Aorta (tissue), 5 donors: Measurements from ENCODE around the gene PLD4. TPM values are rescaled to one million over a fixed set of nuclear protein-coding genes. Genes with fewer than 3 reads are reported as not detected.

ENCODE experiments used
- ATAC-seq: fragments of 200-7000 bp; cut with Tn5 transposase; one replicate; pipeline ENCODE4 v1.9.1; 2022; ENCODE audit warnings: moderate library complexity; ENCODE audit not compliant: low FRiP score
- DNase-seq, 2 donors: peaks; one replicate each; pipeline ENCODE4 v3.0.0-alpha.2; 2020
- H3K27ac ChIP-seq, 2 donors: one replicate each; pipeline ENCODE4 v1.5.1; 2013; ENCODE audit warnings: low read length in 2 of 2, mild to moderate bottlenecking in 2 of 2, moderate library complexity in 2 of 2, control low read depth in 1 of 2, inconsistent platforms in 1 of 2, low read depth in 1 of 2
- H3K27me3 ChIP-seq, 2 donors: one replicate each; pipeline ENCODE4 v1.6.1; 2013; ENCODE audit warnings: control low read depth in 1 of 2, low read length in 1 of 2, mild to moderate bottlenecking in 1 of 2, moderate library complexity in 1 of 2; ENCODE audit not compliant: insufficient read depth in 2 of 2, control insufficient read depth in 1 of 2
- H3K36me3 ChIP-seq, 2 donors: one replicate each; pipeline ENCODE4 v1.6.1; 2013; ENCODE audit warnings: control low read depth in 1 of 2, low read length in 1 of 2, mild to moderate bottlenecking in 1 of 2; ENCODE audit not compliant: insufficient read depth in 2 of 2, control insufficient read depth in 1 of 2
- H3K4me1 ChIP-seq, 2 donors: one replicate each; pipeline ENCODE4 v1.6.1; 2013; ENCODE audit warnings: low read length in 2 of 2, control low read depth in 1 of 2, mild to moderate bottlenecking in 1 of 2, moderate library complexity in 1 of 2; ENCODE audit not compliant: insufficient read depth in 2 of 2, control insufficient read depth in 1 of 2
- H3K4me3 ChIP-seq, 2 donors: one replicate each; pipeline ENCODE4 v1.5.1; 2013; ENCODE audit warnings: low read length in 2 of 2, control low read depth in 1 of 2, mild to moderate bottlenecking in 1 of 2
- H3K9me3 ChIP-seq: one replicate; pipeline ENCODE4 v1.6.1; 2013; ENCODE audit warnings: mild to moderate bottlenecking, low read length; ENCODE audit not compliant: control insufficient read depth
- WGBS, 2 donors: extraction: QIAGEN DNeasy Blood & Tissue Kit; methylation state at CpG; one replicate each; pipeline ENCODE4 v1.1.7; 2013; 5-methylcytosine and 5-hydroxymethylcytosine counted together
- intact Hi-C, 2 donors: fragments of 100-400 bp; cut with DNase I; formaldehyde crosslinking; loops; one replicate each; pipeline versions ENCODE4 v1.14.2 to v1.15.0; 2022
- polyA plus RNA-seq, 2 donors: library from polyadenylated mRNA; stranded (reverse); fragments of 200-250 nt; gene quantifications; one replicate each; pipeline ENCODE4 v1.2.3, GENCODE V29; 2013
- total RNA-seq, 2 donors: library from RNA; stranded (reverse); fragmentation: NEBNext Ultra II Directional; extraction: Animal tissue kit (Norgen Biotek cat#: 25700); gene quantifications; one replicate each; pipeline ENCODE4 v1.2.1, GENCODE V29; 2021
- donor health status: healthy with polysubstance abuse.
- donor health status: Bipolar disorder and iron deficiency.
- donor health status: DM: no; HTN: no; CAD: no.
- donor health status: DM: no; HTN: no; CAD: no.
- donor health status: DM: yes; HTN: yes; CAD: no.

The PLD4 gene
- total and polyA plus RNA-seq, 4 donors, result 0.38 to 1.7 (median 0.62) TPM; not detected in 1

DNA sequence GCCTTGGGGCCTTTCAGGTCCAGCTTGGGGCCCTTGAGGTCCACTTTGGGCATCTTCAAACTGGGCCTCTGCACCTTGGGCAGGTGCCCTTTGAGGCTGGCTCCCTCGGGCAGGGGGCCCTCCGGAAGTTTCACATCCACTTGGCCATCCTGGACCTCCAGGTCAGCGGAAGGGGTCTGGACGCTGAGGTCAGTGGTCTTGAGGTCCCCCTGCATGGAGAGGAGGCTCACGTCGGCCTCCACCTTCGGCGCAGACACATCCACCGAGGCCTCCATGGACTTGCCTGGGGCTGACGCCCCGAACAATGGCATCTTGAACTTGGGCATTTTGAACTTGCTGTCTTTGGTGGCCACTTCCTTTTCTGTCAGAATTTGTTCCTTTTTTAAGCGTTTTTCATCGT, 28.4 kb downstream of the PLD4 start:
- intact Hi-C loops, result no loop called here
- Histone ChIP-seq H3K4me1 (no peaks in the 10 kb centered on the region), H3K27ac (no peak overlapping the region), H3K27me3 (no peaks in the 10 kb centered on the region), H3K9me3 (no peaks in the 10 kb centered on the region), H3K4me3 (no peak overlapping the region), H3K36me3 (no peaks in the 10 kb centered on the region)
- WGBS, 2 donors, result 92 to 94% methylated on average over 13 of the region's 13 CpGs
- no peak for ATAC-seq
- peak in 1 of 2 donors; percentile 32 for DNase-seq

DNA sequence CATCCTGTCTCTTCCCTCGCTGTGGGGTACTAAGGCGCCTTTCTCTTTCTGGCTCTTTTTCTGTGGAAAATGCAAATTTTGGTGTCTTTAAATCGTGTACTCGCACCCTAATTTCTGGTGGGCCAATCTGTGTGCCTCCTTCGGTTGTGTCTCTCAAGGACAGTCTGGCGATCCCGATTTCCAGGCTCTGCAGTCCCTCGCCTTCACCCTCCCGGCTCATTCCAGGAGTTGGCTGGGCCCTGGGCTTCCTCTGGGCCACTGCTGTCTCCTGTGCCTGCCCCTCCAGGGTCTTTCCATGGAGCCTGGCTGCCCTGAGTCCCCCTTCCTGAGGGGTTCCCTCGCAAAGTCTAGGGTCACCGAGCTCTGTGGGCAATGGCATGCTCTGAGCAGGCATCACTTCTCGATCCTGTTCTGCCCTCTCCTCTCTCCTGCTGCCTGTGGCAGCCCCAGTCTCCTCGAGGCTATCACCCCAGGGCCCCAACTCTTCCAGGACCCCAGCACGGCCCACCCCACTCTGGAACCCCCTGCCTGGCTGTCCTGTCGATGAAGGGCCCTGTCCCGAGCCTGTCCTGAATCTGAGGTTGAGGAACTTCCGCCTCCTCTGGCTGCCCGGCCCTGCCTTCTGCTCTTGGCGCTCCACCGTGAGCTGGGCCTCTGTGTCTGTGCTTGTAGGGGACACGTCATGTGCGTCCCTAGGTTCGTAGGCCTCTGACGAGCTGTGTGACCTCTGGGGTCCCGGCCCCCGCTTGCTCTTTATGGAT, 29.4 kb downstream of the PLD4 start:
- intact Hi-C loops, result no loop called here
- Histone ChIP-seq H3K27ac (no peak overlapping the region), H3K36me3 (no peaks in the 10 kb centered on the region), H3K9me3 (no peaks in the 10 kb centered on the region), H3K4me3 (no peak overlapping the region), H3K4me1 (no peaks in the 10 kb centered on the region), H3K27me3 (no peaks in the 10 kb centered on the region)
- 89 to 91% methylated on average over 26 of the region's 26 CpGs for WGBS, 2 donors
- peak in 1 of 2 donors; percentile 31 for DNase-seq
- ATAC-seq, result peak; percentile 48

DNA sequence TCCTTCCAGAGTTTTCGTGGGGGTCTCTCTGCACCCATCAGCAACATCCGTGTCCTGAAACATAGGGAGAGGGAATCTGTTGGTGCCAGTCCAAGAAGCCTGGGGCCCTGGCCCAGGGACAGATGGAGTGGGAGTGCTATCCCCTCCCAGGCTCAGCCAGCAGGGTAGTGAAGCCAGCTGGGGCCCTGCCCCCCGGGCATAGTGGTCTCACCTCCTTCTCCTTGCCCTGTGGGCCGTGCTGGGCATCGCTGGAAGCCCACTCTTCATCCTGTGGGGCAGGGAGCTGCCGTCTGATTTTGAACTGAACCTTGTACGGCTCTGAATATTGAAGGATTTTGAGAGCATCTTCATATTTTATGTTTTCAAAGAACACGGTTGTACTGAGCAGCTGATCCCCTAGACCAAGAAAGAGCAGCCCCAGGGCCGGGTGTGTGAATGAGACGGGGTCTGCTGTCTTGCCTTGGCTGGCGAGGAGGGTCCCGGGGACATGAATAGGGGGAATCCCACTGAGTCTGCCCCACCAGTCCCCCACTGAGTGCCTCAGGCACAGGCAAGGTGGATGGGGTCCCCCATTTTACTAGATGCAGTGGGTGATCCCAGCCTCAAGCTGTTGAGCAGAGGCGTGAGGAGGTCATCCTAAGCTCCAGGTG, 30.2 kb downstream of the PLD4 start:
- no peaks in the 10 kb centered on the region for H3K9me3 ChIP-seq
- H3K4me1 ChIP-seq, result no peaks in the 10 kb centered on the region
- DNase-seq (peak in 1 of 2 donors; percentile 29), ATAC-seq (no peak)
- no peak overlapping the region for H3K4me3 ChIP-seq
- no peaks in the 10 kb centered on the region for H3K36me3 ChIP-seq
- intact Hi-C loops, result no loop called here
- 85 to 90% methylated on average over 13 of the region's 13 CpGs for WGBS, 2 donors
- H3K27ac ChIP-seq, result no peak overlapping the region
- no peaks in the 10 kb centered on the region for H3K27me3 ChIP-seq

DNA sequence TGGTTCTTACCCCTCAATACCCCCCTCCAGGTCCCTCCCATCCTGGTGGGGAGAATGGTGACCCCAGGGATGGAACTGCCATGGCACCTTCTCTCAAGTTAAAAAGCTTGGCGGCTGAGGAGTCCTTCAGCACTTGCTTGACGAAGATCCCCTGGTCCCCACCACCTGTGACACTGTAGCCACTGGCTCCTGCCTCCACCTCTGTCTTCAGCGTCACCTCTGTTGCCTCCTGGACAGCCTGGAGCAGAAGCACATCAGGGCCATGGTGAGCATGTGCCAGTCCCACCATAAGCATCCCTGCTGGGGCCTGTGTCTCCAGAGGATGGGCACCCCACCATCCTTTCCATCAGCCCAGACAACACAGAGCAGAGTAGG, 30.7 kb downstream of the PLD4 start:
- no peak overlapping the region for H3K27ac ChIP-seq
- H3K4me3 ChIP-seq, result no peak overlapping the region
- intact Hi-C loops, result no loop called here
- ATAC-seq, result no peak
- H3K4me1 ChIP-seq, result no peaks in the 10 kb centered on the region
- DNase-seq, result peak in 1 of 2 donors; percentile 34
- WGBS, 2 donors, result 95 to 100% methylated on average over 3 of the region's 3 CpGs
- no peaks in the 10 kb centered on the region for H3K9me3 ChIP-seq
- H3K27me3 ChIP-seq, result no peaks in the 10 kb centered on the region
- H3K36me3 ChIP-seq, result no peaks in the 10 kb centered on the region

DNA sequence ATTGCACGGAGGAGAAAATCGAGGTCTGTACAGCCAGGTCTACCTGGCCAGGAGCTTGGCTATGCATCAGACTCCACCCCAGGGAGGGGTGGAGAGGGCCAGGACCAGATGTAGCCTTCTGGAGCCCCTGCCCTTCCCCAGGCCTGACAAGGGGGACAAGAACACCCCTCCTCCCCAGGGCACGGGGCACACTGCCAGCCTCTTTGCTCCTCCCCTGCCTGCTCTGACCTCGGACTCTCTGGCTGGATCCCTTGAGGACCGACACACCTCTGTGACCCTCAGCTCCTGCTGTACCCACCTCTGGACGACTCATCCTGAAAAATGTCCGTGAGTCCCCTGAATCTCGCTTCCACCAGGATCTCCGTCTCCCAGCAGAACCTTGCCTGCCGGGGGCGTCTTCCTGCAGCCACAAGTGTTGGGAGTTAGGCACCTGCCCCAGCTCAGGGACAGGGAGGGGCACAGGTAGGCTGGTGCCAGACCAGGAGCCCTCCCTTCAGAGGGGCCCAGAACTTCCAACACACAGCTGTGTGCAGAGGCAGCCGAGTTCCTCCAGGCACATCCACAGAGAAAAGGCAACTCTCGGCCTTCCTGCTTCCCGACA, 31.7 kb downstream of the PLD4 start:
- Histone ChIP-seq H3K36me3 (no peaks in the 10 kb centered on the region), H3K9me3 (no peaks in the 10 kb centered on the region), H3K27ac (no peak overlapping the region), H3K27me3 (no peaks in the 10 kb centered on the region), H3K4me1 (no peaks in the 10 kb centered on the region), H3K4me3 (no peak overlapping the region)
- intact Hi-C loops, result no loop called here
- no peak for ATAC-seq
- DNase-seq, result peak in 1 of 2 donors; percentile 30
- WGBS, 2 donors, result 83 to 84% methylated on average over 14 of the region's 14 CpGs

DNA sequence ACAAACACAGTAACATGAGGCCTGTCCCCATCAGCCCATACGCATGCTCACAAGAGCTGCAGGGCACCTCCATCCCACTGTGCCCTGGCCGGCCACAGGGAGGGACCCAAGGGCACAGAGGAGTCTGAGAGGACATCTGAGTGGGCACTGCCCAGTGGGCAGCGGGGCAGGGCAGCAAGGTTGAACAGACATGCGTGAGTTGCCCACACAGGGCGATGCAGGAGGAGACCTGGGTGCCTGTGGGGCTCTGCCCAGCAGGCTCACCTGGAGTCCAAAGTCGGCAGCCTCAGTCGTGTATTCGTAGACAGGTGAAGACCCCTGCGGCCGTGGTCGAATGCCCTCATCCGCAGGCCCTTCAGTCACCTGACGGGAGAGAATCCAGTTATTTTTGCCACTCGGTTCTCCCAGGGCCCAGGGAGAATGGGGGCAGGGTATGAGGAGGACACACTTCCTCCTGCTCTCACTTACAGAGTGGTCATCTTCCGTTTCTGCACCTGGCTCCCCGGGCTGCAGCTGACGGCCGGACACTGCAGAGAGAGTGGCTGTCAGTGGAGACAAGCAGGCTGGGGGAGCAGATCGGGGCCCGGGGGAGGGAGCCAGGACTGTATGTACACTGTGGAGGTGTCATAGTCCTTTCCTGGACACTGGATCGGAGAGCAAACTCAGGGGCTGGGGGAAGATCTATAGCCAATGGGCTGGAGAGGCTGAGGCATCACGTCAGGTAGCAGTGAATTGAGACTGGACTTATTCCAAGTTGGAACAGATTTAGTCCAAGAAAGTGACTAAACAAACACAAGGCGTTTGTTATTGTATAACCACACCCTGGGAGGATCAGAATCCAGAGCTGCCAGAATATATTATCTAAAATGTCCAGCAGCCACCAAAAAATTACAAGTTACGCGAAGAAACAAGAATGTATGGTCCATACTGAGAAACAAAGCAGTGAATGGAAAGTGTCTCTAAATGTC, 32.8 kb downstream of the PLD4 start:
- WGBS, 2 donors, result 77% methylated on average over 25 of the region's 25 CpGs
- Histone ChIP-seq H3K4me1 (no peaks in the 10 kb centered on the region), H3K9me3 (no peaks in the 10 kb centered on the region), H3K27me3 (no peaks in the 10 kb centered on the region), H3K36me3 (no peaks in the 10 kb centered on the region), H3K4me3 (no peak overlapping the region), H3K27ac (no peak overlapping the region)
- DNase-seq (no peak), ATAC-seq (no peak)
- intact Hi-C loops, result no loop called here

DNA sequence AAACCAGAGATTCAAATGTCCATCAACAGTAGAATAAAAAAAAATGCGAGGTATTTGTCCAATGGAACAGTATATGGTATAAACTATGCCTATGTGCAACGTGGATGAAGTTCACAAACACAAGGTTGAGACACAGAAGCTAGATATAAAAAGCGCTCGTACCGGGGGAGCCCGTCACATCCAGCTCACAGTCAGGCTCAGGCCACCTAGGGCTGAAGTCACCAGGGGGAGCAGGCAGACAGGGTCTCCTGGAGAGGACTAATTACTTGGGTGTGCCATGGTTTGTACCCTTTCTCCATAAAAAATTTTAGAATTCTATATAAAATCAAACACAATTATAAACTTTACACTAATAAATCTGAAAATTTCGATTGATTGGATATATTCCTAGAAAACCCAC, 39.9 kb downstream of the PLD4 start:
- 89 to 92% methylated on average over 7 of the region's 7 CpGs for WGBS, 2 donors
- Histone ChIP-seq H3K36me3 (no peaks in the 10 kb centered on the region), H3K4me3 (no peak overlapping the region), H3K27ac (no peak overlapping the region), H3K4me1 (no peaks in the 10 kb centered on the region), H3K9me3 (no peaks in the 10 kb centered on the region), H3K27me3 (no peaks in the 10 kb centered on the region)
- no peak for DNase-seq
- intact Hi-C loops, result no loop called here
- ATAC-seq, result no peak

DNA sequence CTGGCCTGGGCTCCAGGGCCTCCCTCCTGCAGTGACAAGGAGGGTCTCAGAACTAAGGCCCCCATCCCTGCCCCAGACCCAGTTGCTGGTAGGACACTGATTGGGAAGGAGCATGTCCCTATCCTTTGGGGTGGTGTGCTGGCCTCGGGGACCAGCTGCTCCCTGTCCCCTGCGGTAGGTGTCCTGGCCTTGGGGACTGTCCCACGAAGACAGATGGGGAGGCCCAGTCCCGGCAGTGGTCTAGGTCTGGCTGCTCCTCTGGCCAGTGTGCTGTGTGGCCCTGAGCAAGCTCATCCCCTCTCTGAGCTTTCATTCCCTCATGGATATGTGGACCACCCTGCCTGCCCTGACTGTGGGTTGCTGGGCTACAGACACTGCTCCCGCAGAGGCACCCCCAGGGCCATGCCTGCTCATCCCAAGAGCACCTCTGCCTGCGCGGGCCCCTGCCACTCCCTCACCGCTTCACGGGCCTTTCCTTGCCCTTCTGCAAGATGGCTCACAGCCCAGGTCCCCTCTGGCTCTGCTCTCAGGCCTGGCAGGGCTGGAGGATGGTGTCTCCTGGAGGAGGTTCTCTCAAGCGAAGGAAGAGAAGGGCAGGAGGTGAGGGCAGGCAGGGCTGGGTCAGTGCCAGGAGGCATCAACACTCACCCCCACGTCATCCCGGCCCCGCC, 41.0 kb downstream of the PLD4 start:
- WGBS, 2 donors, result 83 to 89% methylated on average over 13 of the region's 13 CpGs
- intact Hi-C loops, result loop anchor here (2.0 to 5.0 kb wide), 3 partner anchors 29 to 68 kb away; no protein-coding TSS in a partner anchor
- Histone ChIP-seq H3K27me3 (no peaks in the 10 kb centered on the region), H3K9me3 (no peaks in the 10 kb centered on the region), H3K27ac (no peak overlapping the region), H3K4me3 (no peak overlapping the region), H3K36me3 (no peaks in the 10 kb centered on the region), H3K4me1 (no peaks in the 10 kb centered on the region)
- DNase-seq (peak in 1 of 2 donors; percentile 72), ATAC-seq (no peak)
